Measurements from ENCODE around the gene KRTAP4-11.
"Not testable (repeated sequence)": the region's sequence is repeated elsewhere in the genome, so short reads cannot be mapped to it uniquely, and the experiment has no call there.

Gene KRTAP4-11

DNA sequence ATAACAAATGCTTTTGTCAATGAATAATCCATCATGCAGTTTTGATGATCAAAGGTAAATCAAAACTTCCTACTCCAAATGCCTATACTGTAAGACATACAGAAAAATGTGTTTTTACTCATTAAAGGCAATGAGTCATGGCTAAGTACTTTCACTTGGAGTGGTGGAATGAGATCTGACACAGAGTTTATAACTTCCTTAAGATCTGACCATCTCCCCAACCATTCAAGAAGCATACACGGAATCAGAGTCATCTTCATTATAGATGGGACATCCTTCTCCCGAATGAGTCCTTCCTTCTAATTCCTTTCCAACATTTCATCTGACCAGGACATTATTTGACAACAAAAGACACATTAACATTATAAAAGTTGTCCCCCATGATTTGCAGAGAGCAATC is 34.7 kb downstream of the KRTAP4-11 start:
- DNase-seq, result not testable (repeated sequence)

GRCh38 chr17:41082626-41083025 is 35.5 kb downstream of the KRTAP4-11 start:
- no peak for DNase-seq

- no peak for DNase-seq
These were observed 41.4 kb downstream of the KRTAP4-11 start for GRCh38 chr17:41076788-41077187.

DNA sequence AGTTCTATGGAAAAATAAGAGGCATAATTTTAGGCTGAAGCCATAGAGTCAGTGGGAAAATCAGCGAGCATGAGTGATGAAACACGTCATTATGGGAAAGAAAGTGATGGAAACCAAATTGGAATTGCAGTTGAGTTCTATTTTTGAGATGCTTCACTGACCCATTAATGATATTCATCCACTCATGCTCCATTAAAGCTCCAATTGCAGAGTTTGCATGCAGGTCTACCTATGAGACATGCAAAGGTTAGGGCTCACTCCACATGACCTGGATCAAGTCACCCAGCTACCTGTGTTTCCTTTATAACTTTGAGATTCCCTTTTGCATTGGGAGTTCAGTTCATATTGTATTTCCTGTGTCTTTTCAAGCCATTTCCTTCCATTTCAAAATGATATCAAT is 44.5 kb downstream of the KRTAP4-11 start:
- no peak for DNase-seq

DNA sequence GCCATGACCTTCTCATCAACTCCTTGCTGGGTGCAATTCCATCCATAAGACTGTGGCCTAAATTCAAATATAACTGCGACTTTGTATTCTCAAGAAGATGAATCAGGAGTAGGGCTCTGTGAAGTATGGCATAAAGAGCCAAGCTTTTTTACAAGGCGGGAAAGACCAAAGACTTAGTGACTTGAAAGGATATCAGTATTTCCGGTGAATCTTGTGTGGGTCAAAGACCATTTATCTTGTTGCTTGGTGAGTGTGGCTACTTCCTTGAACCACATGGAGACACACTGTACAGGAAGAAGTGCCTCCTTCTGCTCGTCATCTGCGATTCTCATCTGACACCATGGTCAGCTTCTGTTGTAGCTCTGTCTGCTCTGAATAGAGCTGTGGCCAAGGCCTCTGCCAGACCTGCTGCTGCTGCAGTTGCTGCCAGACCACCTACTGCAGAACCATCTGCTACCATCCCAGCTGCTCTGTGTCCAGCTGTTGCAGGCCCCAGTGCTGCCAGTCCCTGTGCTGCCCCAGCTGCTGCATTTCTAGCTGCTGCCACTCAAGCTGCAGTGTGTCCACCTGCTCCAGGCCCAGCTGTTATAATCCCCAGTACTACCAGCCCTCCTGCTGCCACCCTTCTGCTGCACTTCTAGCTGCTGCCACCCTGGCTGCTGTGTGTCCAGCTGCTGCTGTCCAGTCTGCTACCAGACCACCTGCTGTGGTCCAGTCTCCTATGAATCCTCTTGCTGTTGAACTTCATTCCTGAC is 46.4 kb downstream of the KRTAP4-11 start:
- no peak for DNase-seq

DNA sequence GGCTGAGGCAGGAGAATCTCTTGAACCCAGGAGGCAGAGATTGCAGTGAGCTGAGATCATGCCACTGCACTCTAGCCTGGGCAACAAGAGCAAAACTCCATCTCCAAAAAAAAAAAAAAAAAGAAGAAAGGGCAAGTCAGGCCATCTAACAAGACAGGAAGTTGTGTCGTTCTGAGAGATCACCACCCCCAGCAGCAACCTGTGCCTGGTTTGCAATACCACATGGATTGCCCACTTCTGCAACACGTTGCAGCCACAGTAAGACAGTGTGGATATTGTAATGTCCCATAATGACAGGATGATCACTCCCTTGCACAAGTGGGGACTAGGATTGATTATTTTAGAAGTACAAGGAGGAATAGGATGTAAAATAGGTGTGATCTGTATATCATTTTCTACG is 49.1 kb downstream of the KRTAP4-11 start:
- no peak for DNase-seq

DNA sequence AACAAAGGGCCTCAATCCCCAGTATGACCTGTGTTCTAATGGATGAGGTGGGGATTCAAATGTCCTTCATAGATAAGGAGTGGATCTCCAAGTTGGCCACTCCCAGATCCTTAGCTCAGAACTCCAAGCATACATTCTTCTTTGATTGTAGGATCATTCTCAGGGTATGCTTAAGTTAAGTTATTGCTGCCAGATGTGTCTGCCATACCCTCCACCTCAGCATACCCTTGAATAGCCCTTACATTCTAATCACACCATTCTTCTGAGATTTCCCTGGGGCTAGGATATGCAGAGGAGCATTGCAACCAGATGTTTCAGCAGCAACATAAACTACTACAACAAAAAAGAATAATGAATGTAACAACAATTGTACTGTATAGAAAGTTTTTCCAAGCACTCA is 50.9 kb downstream of the KRTAP4-11 start:
- no peak for DNase-seq
